Measurements from ENCODE around the gene SNX9. TPM values are rescaled to one million over a fixed set of nuclear protein-coding genes. Genes with fewer than 3 reads are reported as not detected.
A peak's percentile ranks its signal among the peaks of the same experiment; 100 is the strongest.
"Not testable (repeated sequence)": the region's sequence is repeated elsewhere in the genome, so short reads cannot be mapped to it uniquely, and the experiment has no call there.

Gene SNX9
- total RNA-seq, 1 experiment from 2014 or later = not detected

DNA sequence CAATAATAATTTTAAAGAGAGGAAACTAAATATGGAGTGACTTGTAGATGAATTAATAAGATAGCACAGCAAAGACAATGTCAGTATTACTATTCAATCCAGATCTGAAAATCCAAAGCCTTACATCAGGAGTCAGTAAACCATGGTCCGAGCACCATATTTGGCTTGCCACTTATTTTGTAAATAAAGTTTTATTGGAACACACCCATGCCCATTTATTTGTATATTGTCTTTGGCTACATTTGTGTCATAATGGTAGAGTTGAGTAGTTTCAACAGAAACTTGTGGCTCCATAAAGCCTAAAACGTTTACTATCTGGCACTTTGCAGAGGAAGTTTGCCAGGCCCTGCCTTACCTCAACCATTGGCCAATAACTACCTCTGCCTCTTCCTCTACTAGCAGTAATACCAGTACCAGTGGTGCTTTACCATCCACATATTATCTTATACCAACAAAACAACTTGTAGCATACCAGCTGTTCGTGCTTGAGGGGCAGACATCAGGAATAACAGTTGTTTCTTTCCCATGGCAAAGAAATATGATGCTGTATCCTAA, 106.8 kb downstream of the SNX9 start:
- Histone ChIP-seq H3K79me2 (ENCODE audit: low read length) (no peaks in the 10 kb centered on the region), H3K36me3 (ENCODE audit: insufficient read depth, low read length) (no peaks in the 10 kb centered on the region), H3K27me3 (ENCODE audit: low read length) (no peaks in the 10 kb centered on the region), H3K4me2 (ENCODE audit: low read depth, low read length, poor library complexity, severe bottlenecking) (no peak overlapping the region), H4K20me1 (ENCODE audit: insufficient read depth, low read depth, low read length) (no peaks in the 10 kb centered on the region), H3K9ac (ENCODE audit: low read length) (no peak overlapping the region), H3K4me3 (ENCODE audit: low read length) (no peak overlapping the region), H3K27ac (ENCODE audit: low read length) (no peak overlapping the region), H3K9me3 (ENCODE audit: low read length) (no peaks in the 10 kb centered on the region), H3K4me1 (ENCODE audit: low read length) (no peaks in the 10 kb centered on the region), H3K9me2 (replicated peaks; ENCODE audit: insufficient read depth, low read length) (no peaks in the 10 kb centered on the region), H2AFZ (ENCODE audit: low read length) (no peak overlapping the region)
- no peak for DNase-seq

GRCh38 chr6:157935786-157936185, 112.7 kb downstream of the SNX9 start:
- no peaks in the 10 kb centered on the region for H3K36me3 ChIP-seq (ENCODE audit: insufficient read depth, low read length)
- H3K9ac ChIP-seq (ENCODE audit: low read length) = no peak overlapping the region
- H3K4me2 ChIP-seq (ENCODE audit: low read depth, low read length, poor library complexity, severe bottlenecking) = no peak overlapping the region
- no peaks in the 10 kb centered on the region for H3K9me2 ChIP-seq (replicated peaks; ENCODE audit: insufficient read depth, low read length)
- no peaks in the 10 kb centered on the region for H3K4me1 ChIP-seq (ENCODE audit: low read length)
- H3K4me3 ChIP-seq (ENCODE audit: low read length) = no peak overlapping the region
- no peaks in the 10 kb centered on the region for H4K20me1 ChIP-seq (ENCODE audit: insufficient read depth, low read depth, low read length)
- H2AFZ ChIP-seq (ENCODE audit: low read length) = no peak overlapping the region
- no peak overlapping the region for H3K27ac ChIP-seq (ENCODE audit: low read length)
- no peaks in the 10 kb centered on the region for H3K27me3 ChIP-seq (ENCODE audit: low read length)
- no peaks in the 10 kb centered on the region for H3K9me3 ChIP-seq (ENCODE audit: low read length)
- DNase-seq = no peak
- H3K79me2 ChIP-seq (ENCODE audit: low read length) = no peaks in the 10 kb centered on the region

DNA sequence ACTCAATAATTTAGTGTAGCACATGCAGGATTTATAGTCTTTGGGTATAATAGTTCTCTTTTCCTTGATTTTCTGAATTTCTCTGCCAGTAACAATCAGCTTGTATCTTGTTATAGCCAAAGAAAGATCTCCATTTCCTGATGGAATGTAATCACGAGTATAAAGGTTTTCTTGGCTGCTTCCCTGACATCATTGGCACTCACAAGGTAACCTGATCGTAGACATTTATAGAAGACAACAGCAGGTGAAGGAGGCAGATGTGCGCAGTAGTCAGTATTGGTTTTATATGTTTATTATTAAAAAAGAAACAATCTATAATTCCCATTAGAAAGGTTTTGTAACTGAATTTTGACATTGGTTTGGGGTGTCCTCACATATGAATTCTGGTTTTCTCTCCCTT, 114.3 kb downstream of the SNX9 start:
- Histone ChIP-seq H3K27ac (ENCODE audit: low read length) (no peak overlapping the region), H2AFZ (ENCODE audit: low read length) (no peak overlapping the region), H3K27me3 (ENCODE audit: low read length) (no peaks in the 10 kb centered on the region), H3K4me1 (ENCODE audit: low read length) (no peaks in the 10 kb centered on the region), H3K9ac (ENCODE audit: low read length) (no peak overlapping the region), H3K9me2 (replicated peaks; ENCODE audit: insufficient read depth, low read length) (no peaks in the 10 kb centered on the region), H3K9me3 (ENCODE audit: low read length) (no peaks in the 10 kb centered on the region), H3K4me2 (ENCODE audit: low read depth, low read length, poor library complexity, severe bottlenecking) (no peak overlapping the region), H3K4me3 (ENCODE audit: low read length) (no peak overlapping the region), H3K79me2 (ENCODE audit: low read length) (no peaks in the 10 kb centered on the region), H3K36me3 (ENCODE audit: insufficient read depth, low read length) (no peaks in the 10 kb centered on the region), H4K20me1 (ENCODE audit: insufficient read depth, low read depth, low read length) (no peaks in the 10 kb centered on the region)
- no peak for DNase-seq

GRCh38 chr6:157937916-157938315, 114.9 kb downstream of the SNX9 start:
- H3K27ac ChIP-seq (ENCODE audit: low read length) = no peak overlapping the region
- H3K9me3 ChIP-seq (ENCODE audit: low read length) = no peaks in the 10 kb centered on the region
- no peaks in the 10 kb centered on the region for H3K9me2 ChIP-seq (replicated peaks; ENCODE audit: insufficient read depth, low read length)
- no peaks in the 10 kb centered on the region for H3K4me1 ChIP-seq (ENCODE audit: low read length)
- H3K4me3 ChIP-seq (ENCODE audit: low read length) = no peak overlapping the region
- H2AFZ ChIP-seq (ENCODE audit: low read length) = no peak overlapping the region
- H3K36me3 ChIP-seq (ENCODE audit: insufficient read depth, low read length) = no peaks in the 10 kb centered on the region
- no peak for DNase-seq
- no peaks in the 10 kb centered on the region for H4K20me1 ChIP-seq (ENCODE audit: insufficient read depth, low read depth, low read length)
- no peak overlapping the region for H3K4me2 ChIP-seq (ENCODE audit: low read depth, low read length, poor library complexity, severe bottlenecking)
- H3K9ac ChIP-seq (ENCODE audit: low read length) = no peak overlapping the region
- no peaks in the 10 kb centered on the region for H3K27me3 ChIP-seq (ENCODE audit: low read length)
- H3K79me2 ChIP-seq (ENCODE audit: low read length) = no peaks in the 10 kb centered on the region

GRCh38 chr6:157940375-157941036, 117.5 kb downstream of the SNX9 start:
- H3K27ac ChIP-seq (ENCODE audit: low read length); H3K9me2 ChIP-seq (replicated peaks; ENCODE audit: insufficient read depth, low read length); H3K27me3 ChIP-seq (ENCODE audit: low read length); H2AFZ ChIP-seq (ENCODE audit: low read length); H3K4me1 ChIP-seq (ENCODE audit: low read length); H3K36me3 ChIP-seq (ENCODE audit: insufficient read depth, low read length); H4K20me1 ChIP-seq (ENCODE audit: insufficient read depth, low read depth, low read length); H3K79me2 ChIP-seq (ENCODE audit: low read length); H3K4me2 ChIP-seq (ENCODE audit: low read depth, low read length, poor library complexity, severe bottlenecking); H3K9me3 ChIP-seq (ENCODE audit: low read length); H3K4me3 ChIP-seq (ENCODE audit: low read length); H3K9ac ChIP-seq (ENCODE audit: low read length): not testable (repeated sequence)
- peak; percentile 1 for DNase-seq

- Histone ChIP-seq H3K9me3 (ENCODE audit: low read length) (no peaks in the 10 kb centered on the region), H2AFZ (ENCODE audit: low read length) (no peak overlapping the region), H3K4me3 (ENCODE audit: low read length) (no peak overlapping the region)
These were observed 118.2 kb downstream of the SNX9 start for GRCh38 chr6:157941101-157941863.

DNA sequence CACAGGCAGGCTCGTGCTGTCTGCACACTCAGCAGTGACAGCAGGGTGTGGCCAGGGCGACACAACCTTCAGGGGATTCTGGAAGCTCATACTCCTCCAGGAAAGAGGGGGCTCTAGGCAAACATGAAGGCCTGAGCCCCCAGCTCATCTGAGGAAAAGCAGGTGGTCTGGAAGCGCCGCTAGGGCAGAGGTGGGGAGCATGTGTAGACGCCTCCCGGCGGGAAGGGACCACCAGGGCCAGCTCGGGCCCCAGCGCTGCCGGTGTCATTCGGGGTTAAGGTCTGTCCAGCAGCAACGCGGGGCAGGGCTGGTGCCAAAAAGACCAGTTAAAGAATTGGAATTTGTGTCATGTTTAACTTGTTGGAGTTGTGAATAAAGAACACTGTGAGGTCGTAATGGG, 119.3 kb downstream of the SNX9 start:
- Histone ChIP-seq H3K79me2 (ENCODE audit: low read length) (no peaks in the 10 kb centered on the region), H3K9me3 (ENCODE audit: low read length) (no peaks in the 10 kb centered on the region), H3K9ac (ENCODE audit: low read length) (no peak overlapping the region), H3K4me3 (ENCODE audit: low read length) (no peak overlapping the region), H2AFZ (ENCODE audit: low read length) (no peak overlapping the region), H3K4me2 (ENCODE audit: low read depth, low read length, poor library complexity, severe bottlenecking) (no peak overlapping the region), H3K27ac (ENCODE audit: low read length) (no peak overlapping the region), H3K9me2 (replicated peaks; ENCODE audit: insufficient read depth, low read length) (no peaks in the 10 kb centered on the region), H3K27me3 (ENCODE audit: low read length) (no peaks in the 10 kb centered on the region), H3K4me1 (ENCODE audit: low read length) (no peaks in the 10 kb centered on the region), H4K20me1 (ENCODE audit: insufficient read depth, low read depth, low read length) (peaks cover 4% of the 10 kb centered on the region; the same call in 1 of the 2 replicates), H3K36me3 (ENCODE audit: insufficient read depth, low read length) (no peaks in the 10 kb centered on the region)
- no peak for DNase-seq

More at GRCh38 chr6:157941101-157941863, 118.2 kb downstream of the SNX9 start:
- no peaks in the 10 kb centered on the region for H3K9me2 ChIP-seq (replicated peaks; ENCODE audit: insufficient read depth, low read length)
- no peaks in the 10 kb centered on the region for H3K4me1 ChIP-seq (ENCODE audit: low read length)
- no peaks in the 10 kb centered on the region for H3K36me3 ChIP-seq (ENCODE audit: insufficient read depth, low read length)
- no peaks in the 10 kb centered on the region for H3K27me3 ChIP-seq (ENCODE audit: low read length)
- H3K9ac ChIP-seq (ENCODE audit: low read length) = no peak overlapping the region
- H3K4me2 ChIP-seq (ENCODE audit: low read depth, low read length, poor library complexity, severe bottlenecking) = no peak overlapping the region
- no peak overlapping the region for H3K27ac ChIP-seq (ENCODE audit: low read length)
- no peaks in the 10 kb centered on the region for H4K20me1 ChIP-seq (ENCODE audit: insufficient read depth, low read depth, low read length)
- DNase-seq = peak; percentile 33
- no peaks in the 10 kb centered on the region for H3K79me2 ChIP-seq (ENCODE audit: low read length)

DNA sequence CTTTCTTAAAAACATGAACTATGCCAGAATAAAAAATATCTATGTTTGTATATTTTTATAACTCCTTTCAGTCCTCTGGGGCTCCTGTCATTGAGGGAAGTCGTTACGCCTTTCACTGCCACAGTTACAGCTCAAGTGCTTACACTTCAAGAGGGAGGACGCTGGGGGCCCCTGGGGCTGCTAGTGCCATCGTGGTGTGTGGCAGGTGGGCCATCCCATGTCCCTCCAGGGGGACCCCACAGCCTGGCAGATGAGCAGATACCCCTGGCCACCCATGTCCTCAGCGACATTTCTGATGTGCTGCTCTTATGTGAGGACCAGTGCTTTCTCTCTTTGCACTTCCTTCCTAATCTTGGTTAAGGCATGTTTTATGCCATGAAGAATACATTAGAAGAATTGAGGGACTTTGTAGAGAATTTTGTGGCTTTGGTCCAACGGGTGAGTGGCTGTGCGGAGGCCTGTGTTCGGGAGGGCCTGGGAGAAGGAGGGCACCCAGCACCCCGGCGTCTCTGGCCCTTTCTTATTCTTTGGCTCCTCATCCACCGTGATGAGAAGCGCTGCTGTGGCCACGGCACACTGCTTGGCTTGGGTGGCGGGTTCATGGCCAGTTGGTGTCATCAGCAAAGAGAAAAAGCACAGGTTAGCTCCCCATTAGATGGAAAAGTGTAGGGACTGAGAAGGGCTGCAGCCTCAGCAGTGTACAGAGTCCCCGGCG, 120.4 kb downstream of the SNX9 start:
- no peak overlapping the region for H3K4me2 ChIP-seq (ENCODE audit: low read depth, low read length, poor library complexity, severe bottlenecking)
- H3K36me3 ChIP-seq (ENCODE audit: insufficient read depth, low read length) = no peaks in the 10 kb centered on the region
- no peaks in the 10 kb centered on the region for H3K79me2 ChIP-seq (ENCODE audit: low read length)
- H3K4me1 ChIP-seq (ENCODE audit: low read length) = no peaks in the 10 kb centered on the region
- no peak for DNase-seq
- H3K27me3 ChIP-seq (ENCODE audit: low read length) = no peaks in the 10 kb centered on the region
- no peaks in the 10 kb centered on the region for H3K9me3 ChIP-seq (ENCODE audit: low read length)
- H3K4me3 ChIP-seq (ENCODE audit: low read length) = no peak overlapping the region
- H3K9me2 ChIP-seq (replicated peaks; ENCODE audit: insufficient read depth, low read length) = no peaks in the 10 kb centered on the region
- H3K9ac ChIP-seq (ENCODE audit: low read length) = no peak overlapping the region
- H4K20me1 ChIP-seq (ENCODE audit: insufficient read depth, low read depth, low read length) = peaks cover 4% of the 10 kb centered on the region; the same call in 1 of the 2 replicates
- no peak overlapping the region for H3K27ac ChIP-seq (ENCODE audit: low read length)
- no peak overlapping the region for H2AFZ ChIP-seq (ENCODE audit: low read length)

Data from Karpas-422 (cell line).